Measurements from ENCODE around the gene ID2. TPM values are rescaled to one million over a fixed set of nuclear protein-coding genes. Genes with fewer than 3 reads are reported as not detected.

Gene ID2
- total RNA-seq: 6.4 and 52.0 TPM in 2 replicates

- DNase-seq (ENCODE audit: low read depth): peak; percentile 92
These were observed at the start of gene ID2 for GRCh38 chr2:8681786-8682692. TSS of gene ID2 (plus strand) at chr2:8682056. CDS start at chr2:8682166, 110 bp downstream.

- no peak for DNase-seq (ENCODE audit: low read depth)
These were observed 49.1 kb upstream of the ID2 start for GRCh38 chr2:8632755-8633154.

- no peak for DNase-seq (ENCODE audit: low read depth)
These were observed 48.6 kb upstream of the ID2 start for GRCh38 chr2:8633186-8633734.

GRCh38 chr2:8633735-8634313 is 48.0 kb upstream of the ID2 start:
- DNase-seq (ENCODE audit: low read depth): peak; percentile 98

- DNase-seq (ENCODE audit: low read depth): no peak
These were observed 47.2 kb upstream of the ID2 start for GRCh38 chr2:8634466-8635172.

GRCh38 chr2:8636041-8636491 is 45.8 kb upstream of the ID2 start:
- DNase-seq (ENCODE audit: low read depth): no peak

- DNase-seq (ENCODE audit: low read depth): peak; percentile 72
These were observed 44.9 kb upstream of the ID2 start for GRCh38 chr2:8636721-8637636.

GRCh38 chr2:8638327-8638726 is 43.5 kb upstream of the ID2 start:
- no peak for DNase-seq (ENCODE audit: low read depth)

- DNase-seq (ENCODE audit: low read depth): no peak
These were observed 42.7 kb upstream of the ID2 start for GRCh38 chr2:8639122-8639635.

GRCh38 chr2:8640498-8640897 is 41.4 kb upstream of the ID2 start:
- DNase-seq (ENCODE audit: low read depth): no peak

- DNase-seq (ENCODE audit: low read depth): no peak
These were observed 40.4 kb upstream of the ID2 start for GRCh38 chr2:8641301-8641965.

GRCh38 chr2:8642366-8643068 is 39.3 kb upstream of the ID2 start:
- DNase-seq (ENCODE audit: low read depth): no peak

- DNase-seq (ENCODE audit: low read depth): no peak
These were observed 38.4 kb upstream of the ID2 start for GRCh38 chr2:8643250-8643995.

- DNase-seq (ENCODE audit: low read depth): no peak
These were observed 37.9 kb upstream of the ID2 start for GRCh38 chr2:8643996-8644356.

GRCh38 chr2:8644605-8645175 is 37.2 kb upstream of the ID2 start:
- no peak for DNase-seq (ENCODE audit: low read depth)

- DNase-seq (ENCODE audit: low read depth): no peak
These were observed 36.6 kb upstream of the ID2 start for GRCh38 chr2:8645176-8645831.

- no peak for DNase-seq (ENCODE audit: low read depth)
These were observed 35.0 kb upstream of the ID2 start for GRCh38 chr2:8646731-8647461.
